ENCODE measurements around the gene CHST5.
"Not testable (repeated sequence)": the region's sequence is repeated elsewhere in the genome, so short reads cannot be mapped to it uniquely, and the experiment has no call there.

CHST5 gene

DNA sequence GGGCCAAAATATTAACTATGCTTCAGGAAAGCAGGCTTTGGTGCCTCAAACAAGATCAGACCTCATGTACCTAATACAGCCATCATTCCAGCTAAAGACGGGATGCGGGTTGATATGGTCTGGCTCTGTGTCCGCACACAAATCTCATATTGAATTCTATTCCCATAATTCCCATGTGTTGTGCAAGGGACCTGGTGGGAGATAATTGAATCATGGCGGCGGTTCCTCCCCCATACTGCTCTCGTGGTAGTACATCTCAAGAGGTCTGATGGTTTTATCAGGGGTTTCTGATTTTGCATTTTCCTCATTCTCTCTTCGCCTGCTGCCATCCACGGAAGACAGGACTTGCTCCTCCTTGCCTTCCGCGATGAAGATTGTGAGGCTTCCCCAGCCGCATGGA is 21.6 kb downstream of the CHST5 start:
- in situ Hi-C loops (cut with MboI; ENCODE audit: low sequenced_read_pairs), result no loop called here

DNA sequence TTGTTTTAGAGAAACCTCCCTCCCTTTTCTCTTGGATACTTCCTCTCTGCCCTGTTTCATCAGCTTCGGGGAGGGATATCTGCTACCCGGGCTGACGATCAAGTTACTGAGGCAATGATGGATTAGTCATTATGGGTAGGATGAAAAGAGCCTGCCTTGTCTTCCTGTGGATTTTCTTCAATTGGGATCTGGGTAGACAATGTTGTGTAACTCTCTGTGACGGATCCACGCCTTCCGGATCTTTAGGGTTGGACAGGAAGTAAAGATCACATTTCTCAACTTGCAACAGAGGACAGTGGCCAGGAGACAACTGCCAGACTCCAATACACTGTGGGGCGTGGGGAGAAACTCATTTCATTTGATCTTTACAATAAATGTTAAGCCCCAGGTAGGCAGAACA is 29.3 kb downstream of the CHST5 start:
- in situ Hi-C loops (cut with MboI; ENCODE audit: low sequenced_read_pairs), result no loop called here

DNA sequence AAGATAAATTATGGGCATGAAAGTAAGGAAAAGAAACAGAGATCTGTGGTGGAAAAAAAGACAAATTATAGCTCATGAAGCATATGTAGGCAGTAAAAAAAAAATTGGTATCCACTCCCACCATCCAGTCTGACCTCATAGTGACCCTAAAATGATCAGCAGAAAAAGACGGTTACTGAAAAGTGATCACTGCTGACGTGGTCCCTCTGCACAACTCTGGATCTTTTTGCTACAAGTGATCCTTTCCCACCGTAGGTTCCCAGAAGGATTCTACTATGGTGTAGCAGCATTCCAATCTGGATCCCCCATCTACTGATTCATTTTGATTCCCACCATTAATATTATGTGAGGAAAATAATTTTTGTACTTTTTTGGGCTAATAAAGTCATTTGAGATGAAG is 29.8 kb downstream of the CHST5 start:
- in situ Hi-C loops (cut with MboI; ENCODE audit: low sequenced_read_pairs), result no loop called here

DNA sequence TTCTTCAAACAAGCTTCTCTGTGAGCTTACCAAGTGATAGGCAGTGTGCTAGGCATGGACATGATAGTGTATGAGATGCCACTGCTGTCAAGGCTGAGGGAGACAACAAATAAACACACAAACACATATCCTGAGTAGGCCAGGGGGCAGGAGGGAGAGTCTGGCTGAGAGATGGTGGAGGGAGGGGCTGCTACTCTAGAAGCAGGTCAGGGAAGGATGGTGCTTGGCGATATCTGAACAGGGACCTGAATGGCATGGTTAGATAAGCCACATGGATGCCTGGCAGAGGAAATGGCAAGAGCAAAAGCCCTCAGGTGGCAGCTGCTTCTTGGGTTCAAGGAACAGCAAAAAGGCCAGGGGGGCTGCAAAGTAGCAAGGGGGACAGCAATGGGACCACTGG is 32.1 kb downstream of the CHST5 start:
- in situ Hi-C loops (cut with MboI; ENCODE audit: low sequenced_read_pairs), result no loop called here

DNA sequence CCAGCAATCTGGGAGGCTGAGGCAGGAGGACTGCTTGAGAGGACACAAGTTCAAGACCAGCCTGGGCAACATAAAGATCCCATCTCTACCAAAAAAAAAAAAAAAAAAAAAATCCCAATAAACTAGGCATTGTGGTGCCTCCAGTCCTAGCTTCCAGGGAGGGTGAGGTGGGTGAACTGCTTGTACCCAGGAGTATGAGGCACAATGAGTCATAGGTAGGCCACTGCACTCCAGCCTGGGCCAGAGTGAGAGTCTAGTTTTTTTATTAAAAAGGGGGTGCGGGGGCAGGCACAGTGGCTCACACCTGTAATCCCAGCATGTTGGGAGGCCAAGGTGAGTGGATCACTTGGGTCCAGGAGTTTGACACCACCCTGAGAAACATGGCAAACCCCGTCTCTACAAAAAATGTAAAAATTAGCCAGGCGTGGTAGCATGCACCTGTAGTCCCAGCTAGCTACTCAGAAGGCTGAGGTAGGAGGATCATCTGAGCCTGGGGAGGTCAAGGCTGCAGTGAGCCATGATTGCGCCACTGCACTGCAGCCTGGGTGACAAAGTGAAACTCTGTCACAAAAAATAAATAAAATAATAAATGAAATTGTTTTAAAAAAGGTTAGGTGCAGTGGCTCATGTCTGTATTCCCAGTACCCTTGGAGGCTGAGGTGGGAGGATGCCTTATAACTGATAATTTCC is 32.8 kb downstream of the CHST5 start:
- in situ Hi-C loops (cut with MboI; ENCODE audit: low sequenced_read_pairs), result no loop called here

DNA sequence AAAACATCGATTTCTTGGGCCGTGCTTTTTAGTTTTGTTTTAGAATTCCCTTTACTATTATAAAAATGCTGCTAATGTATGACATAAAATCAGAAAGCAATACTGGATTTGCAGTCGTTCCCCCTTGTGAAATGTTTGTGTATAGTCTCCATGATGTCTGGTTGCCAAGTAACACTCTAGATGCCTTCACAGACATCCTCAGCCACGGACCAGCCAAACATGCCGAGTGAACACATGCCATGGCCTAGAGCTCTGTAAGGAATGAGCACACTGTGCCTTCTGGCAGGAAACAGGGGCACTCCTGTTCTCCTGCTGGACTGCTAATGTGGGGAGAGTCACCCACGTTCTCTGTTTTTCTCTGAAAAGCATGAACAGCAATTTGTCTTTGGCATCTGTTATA is 34.1 kb downstream of the CHST5 start:
- in situ Hi-C loops (cut with MboI; ENCODE audit: low sequenced_read_pairs), result not testable (repeated sequence)

DNA sequence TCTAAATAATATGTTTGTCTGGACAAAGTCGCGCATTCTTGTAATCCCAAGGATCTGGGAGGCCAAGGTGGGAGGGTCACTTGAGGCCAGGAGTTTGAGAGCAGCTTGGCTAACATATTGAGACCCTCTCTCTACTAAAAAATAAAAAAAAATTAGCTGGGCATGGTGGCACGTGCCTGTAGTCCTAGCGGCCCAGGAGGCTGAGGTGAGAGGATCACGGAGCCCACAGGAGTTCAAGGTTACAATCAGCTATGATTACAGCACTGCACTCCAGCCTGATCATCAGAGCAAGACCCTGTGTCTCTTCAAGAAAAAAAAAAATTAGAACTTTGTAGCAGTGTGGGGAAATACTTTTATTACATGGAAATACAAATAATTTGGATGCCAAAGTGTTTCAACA is 34.5 kb downstream of the CHST5 start:
- in situ Hi-C loops (cut with MboI; ENCODE audit: low sequenced_read_pairs), result no loop called here

DNA sequence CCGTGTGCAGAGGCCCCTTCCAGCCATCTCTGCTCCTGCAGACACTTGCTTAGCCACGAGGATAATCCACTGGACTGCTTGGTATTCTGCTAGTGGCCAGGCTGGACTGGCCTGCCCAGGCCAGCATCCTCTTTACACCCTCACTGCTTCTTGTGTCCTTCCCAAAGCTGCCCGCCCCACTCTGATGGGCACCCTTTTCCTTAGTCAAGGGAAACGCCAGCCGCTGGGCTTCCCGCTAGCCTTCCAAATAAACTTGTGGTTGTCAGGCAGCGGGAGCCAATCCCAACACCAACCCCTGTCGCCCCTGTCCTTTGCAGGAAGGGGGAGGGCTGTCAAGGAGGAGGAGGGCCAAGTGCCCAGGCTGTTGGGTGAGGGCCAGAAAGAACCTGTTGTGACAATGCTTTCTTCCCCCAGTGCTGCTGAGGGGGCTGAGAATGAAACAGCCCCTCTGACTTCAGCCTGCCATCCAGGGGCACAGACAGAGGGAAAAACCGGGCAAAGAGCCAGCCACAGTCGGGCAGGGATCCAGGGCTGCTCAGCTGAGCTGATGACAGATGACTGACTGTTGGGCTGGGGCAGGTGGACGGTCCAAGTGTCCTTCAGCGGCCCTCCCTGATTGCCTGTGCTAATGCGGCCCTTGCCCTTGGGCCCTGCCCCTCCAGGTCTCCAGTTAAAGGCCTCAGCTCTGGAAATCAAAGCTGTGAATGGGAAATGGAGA is 37.1 kb downstream of the CHST5 start:
- in situ Hi-C loops (cut with MboI; ENCODE audit: low sequenced_read_pairs), result not testable (repeated sequence)

DNA sequence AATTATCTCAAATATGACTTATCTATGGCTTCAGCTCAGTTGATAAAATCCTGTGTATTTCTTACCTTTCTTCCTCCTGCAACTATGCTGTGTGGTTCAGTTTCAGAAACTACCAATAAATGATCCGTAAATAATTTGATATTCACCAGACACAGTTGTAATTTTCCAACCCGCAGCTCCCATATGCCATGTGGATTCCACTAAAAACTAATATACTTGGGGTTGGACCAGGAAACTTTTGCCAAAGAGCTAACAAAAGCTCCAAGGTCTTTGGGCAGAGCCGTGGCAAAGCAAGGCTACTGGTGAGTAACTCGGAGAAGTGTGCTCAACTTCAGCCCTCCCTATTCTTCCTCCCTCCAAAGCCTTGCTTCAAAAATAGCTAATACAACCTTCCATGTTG is 38.4 kb downstream of the CHST5 start:
- in situ Hi-C loops (cut with MboI; ENCODE audit: low sequenced_read_pairs), result no loop called here

DNA sequence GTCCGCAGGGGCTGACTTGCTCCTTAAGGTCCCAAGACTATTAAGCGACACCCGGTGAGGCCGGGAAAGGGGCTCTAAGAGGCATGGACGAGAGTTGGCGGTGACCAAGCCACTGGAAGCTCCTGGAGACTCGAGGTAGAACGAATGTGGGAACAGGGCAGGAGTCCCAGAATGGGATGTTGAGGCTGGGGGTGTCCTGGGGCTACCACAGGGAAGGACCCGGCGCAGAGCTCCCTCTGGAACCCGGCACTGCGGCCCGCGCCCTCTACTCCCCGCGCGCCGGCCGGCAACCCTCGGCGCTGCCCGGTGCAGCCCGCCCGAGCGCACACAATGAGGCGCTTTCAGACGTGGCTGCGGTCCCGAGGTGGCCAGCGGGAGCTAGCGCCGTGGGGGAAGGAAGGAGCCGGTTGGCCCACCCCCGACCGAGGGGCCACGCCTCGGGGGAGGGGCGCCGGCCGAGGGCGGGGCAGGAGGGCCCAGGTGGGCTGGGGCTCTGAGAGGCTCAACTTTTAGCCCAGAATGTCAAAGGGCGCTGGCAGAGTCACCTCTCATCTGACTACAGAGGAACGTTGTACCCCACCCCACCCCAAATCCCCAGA is 40.7 kb downstream of the CHST5 start, which contains the start of gene CHST6:
TSS of gene CHST6 (minus strand) at position 366 of the 599 bp plus-strand sequence. CDS start 15,613 bp downstream, outside the sequence.
- in situ Hi-C loops (cut with MboI; ENCODE audit: low sequenced_read_pairs), result no loop called here

DNA sequence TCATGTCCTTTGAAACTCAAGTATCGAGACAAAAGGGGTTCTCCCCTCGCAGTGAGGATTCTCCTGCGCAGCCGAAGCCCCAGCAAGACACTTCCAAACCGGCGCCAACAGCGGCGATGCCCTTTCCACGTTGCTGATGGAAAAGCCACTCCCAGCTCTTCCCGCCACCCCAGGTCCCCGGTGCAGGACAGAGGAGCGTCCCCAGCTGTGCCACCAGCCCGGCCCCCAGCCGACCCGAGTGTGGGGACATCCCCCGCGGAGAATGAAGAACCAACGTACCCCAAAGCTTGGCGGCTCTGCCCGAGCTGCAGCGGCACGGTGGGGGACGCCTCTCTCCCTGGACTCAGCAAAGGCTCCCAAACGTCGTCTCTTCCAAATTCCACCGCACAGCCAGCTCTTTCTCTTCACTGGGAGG is 41.2 kb downstream of the CHST5 start:
- in situ Hi-C loops (cut with MboI; ENCODE audit: low sequenced_read_pairs), result no loop called here

DNA sequence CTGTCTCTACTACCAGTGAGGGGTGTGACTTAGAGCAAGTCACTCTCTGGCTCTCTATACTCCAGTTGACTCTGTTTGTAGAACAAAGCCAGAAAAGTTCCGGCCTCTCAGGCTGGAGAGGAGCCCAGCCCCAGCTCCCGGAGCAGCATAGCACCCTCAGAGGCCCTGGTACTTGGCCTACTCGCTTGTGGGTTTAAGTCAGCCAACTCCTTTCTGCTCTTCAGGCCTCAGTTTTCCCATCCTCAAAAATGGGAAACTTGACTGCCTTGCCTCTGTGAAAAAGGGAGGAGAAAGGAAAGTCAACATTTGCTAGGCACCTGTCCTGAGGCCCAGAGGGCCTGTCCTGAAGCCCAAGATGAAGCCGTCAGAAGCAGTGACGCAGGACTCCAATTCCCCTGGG is 41.7 kb downstream of the CHST5 start:
- in situ Hi-C loops (cut with MboI; ENCODE audit: low sequenced_read_pairs), result no loop called here

DNA sequence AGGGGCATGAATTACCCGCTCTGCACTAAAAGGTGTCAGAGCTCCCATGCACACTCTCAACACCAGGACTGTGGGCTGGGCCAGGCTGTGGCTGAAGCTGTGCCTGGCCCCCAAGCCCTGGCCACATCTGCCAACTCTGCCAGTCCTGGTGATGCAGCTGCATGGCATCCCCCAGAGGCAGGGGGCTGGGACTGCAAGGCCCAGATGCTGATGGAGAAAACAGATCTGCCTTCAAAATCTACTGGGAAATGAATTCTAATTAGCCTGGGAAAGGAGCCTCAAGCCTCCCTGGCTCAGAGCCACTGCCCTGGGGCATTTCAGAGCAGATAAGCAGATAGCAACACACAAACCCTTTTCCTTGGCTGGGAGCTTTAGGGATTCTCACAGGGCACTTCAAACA is 44.0 kb downstream of the CHST5 start:
- in situ Hi-C loops (cut with MboI; ENCODE audit: low sequenced_read_pairs), result no loop called here

DNA sequence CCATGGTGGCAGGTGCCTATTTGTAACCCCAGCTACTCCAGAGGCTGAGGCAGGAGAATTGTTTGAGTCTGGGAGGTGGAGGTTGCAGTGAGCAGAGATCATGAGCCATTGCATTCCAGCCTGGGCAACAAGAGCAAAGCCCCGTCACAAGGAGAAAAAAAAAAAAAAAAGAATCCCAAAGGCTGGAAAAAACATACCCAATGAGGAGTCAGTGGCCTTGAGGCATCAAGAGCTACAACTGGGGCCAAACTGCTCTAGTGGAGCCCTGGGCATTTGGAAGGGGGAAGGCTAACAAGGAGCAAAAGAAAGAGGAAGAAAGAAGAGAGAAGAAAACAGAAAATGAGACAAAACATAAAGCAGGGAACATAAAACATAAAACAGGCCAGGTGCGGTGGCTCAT is 47.6 kb downstream of the CHST5 start:
- in situ Hi-C loops (cut with MboI; ENCODE audit: low sequenced_read_pairs), result no loop called here

DNA sequence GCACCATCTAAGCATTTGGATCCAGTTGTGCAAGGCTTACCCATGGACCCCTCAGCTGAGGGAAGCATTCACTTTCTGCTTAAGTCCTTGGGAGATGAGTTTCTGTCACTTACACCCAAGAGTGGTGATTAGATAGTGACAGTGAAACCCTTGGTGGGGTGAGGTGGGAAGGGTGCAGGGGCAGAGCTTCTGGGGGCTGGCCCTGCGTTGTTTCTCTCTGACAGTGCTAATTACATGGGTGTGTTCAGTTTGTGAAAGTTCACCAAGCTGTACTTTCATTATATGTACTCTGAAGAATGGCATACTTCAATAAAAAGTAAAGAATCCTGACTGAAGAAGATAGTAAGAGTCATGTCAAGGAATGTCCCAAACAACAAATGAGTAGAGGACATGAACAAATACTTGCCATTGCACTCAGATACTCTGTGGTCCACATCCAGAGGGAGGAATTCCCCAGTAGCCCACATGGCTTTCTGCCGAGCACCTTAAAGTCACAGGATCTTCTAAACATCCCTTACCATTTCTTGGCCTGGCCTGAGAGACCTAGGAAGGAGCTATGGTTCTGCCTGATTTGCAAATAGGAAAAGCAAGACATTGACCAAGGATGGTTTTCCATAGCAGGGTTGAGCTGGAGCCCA is 49.1 kb downstream of the CHST5 start:
- in situ Hi-C loops (cut with MboI; ENCODE audit: low sequenced_read_pairs), result no loop called here

DNA sequence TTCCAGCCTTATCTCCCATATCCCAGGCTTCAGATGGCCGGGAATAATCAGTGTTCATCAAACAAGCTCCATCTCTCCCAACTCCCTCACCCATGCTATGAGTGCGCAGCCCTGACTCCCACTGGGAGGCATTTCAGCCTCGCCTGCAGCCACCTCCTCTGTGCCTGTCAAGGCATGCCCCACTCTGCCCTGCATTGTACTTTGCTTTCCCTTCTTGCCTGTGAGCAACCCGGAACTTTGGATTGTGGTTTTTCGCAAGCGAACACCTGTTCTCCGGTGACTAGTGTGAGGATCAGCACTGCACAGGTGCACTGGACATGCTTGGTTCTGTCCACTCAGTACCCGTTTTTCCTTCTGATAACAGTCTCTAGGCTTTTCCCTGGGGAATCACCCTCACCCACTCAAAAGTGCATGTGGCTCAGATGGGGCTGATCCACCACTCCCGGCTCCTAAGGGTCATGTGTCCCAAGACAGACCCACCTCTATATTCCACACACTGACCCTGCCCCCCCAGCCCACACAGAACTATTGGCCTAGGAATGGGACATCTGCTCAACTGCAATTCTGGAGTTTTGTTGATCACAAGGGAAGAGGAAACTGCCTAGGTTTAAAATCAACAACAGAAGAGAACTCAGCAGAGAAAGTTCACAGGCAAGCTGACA is 49.8 kb downstream of the CHST5 start:
- in situ Hi-C loops (cut with MboI; ENCODE audit: low sequenced_read_pairs), result no loop called here

DNA sequence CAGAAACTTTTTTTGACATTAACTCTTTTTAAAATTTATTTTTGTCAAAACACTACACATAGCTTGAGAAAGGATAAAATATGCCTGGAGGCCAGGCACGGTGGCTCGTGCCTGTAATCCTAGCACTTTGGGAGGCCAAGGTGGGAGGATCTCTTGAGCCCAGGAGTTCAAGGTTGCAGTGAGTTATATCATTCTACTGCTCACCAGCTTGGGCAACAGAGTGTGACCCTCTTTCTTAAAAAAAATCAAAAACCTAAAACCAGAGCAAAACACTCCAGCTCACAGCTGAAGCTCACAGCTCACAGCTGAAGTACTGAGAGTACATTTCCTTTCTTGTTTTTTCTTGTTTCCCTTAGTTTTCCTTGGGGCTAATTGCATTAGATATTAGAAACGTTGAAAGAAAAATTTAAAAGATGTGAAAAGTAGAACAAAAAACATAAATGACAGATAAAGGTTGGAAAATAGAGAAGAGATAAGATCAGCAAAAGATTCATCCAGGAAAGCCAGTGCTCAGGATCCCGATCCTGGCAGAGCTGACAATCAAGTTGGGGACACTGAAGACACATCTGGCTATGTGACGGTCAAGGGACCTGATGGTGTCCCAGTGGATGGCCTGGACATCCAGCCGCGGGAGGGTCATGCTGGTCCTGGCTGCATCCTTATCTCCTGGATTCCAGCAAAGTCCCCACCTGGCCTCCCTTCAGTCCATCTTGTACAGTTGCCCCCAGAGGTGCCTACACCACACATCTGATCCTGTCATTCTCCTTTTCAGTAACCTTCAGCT is 50.5 kb downstream of the CHST5 start:
- in situ Hi-C loops (cut with MboI; ENCODE audit: low sequenced_read_pairs), result no loop called here

DNA sequence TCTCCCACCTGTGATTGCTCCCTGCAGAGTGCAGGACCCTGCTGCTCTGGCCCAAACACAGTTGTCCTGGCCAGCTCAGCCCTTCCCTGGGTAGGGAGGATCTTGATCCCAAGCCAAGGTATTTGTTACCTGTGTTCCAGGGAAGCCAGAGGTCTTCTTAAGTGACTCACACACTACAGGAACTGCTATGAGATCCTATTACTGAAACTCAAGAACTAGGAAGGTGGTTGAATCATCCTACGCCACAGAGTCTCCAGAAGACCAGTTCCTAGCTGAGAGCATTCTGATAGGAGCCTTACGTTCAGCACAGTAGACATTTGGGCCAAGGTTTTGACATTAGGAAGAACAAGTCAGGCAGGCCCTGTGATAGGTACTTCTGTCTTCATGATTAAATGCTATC is 52.7 kb downstream of the CHST5 start:
- in situ Hi-C loops (cut with MboI; ENCODE audit: low sequenced_read_pairs), result no loop called here

DNA sequence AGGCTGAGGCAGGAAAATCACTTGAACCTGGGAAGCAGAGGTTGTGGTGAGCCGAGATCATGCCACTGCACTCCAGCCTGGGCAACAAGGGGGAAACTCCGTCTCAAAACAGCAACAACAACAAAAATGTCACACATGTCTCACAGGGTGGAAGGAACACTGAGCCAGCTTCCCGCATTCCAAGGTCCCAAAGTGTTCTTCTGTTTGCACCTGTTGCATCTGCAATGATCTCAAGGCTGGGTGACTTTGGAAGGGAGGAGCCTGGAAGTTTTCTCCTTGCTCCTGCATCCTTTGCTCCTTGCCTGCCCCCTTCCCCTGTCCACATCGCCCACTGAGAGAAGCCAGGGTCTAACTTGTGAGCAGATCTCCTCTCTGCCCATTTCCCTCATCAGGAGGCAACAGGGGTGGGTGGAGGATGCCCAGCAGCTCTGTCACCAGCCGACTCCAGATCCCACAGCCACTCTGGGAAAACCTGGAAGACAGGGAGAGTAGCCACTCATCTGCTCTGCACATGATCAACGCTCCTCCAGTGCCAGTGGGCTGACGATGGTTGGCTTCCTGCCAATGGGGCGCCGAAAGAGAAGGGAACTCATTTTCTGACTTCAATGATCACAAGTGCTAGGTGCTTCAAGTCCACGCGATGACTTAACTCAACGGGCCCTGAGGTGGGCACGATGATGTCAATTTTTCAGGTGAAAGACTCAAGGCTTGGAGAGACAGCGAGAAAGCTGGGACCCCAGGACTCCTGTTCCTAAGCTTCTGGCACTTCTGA is 53.3 kb downstream of the CHST5 start:
- in situ Hi-C loops (cut with MboI; ENCODE audit: low sequenced_read_pairs), result no loop called here

DNA sequence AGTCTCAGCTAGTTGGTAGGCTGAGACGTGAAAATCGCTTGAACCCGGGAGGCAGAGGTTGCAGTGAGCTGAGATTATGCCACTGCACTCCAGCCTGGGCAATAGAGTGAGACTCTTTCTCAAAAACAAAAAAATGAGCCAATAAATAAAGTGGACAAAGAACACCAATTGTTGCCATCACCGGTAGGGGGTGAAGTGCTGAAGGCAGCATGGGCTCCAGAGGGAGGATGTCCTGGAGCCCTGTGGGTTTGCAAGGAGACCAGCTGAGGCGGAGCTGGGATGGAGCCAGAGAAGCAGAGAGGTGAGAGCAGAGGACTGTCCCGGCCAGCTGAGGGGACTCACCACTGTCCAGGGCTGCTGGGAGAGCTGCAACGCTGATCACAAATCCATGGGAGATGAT is 54.4 kb downstream of the CHST5 start:
- in situ Hi-C loops (cut with MboI; ENCODE audit: low sequenced_read_pairs), result no loop called here
